Naive B cell (primary cell): ENCODE data around the gene THADA. TPM values are rescaled to one million over a fixed set of nuclear protein-coding genes. Genes with fewer than 3 reads are reported as not detected.

ENCODE experiments used
- ATAC-seq, 2 donors: fragments of 150-1000 bp; cut with Tn5 transposase; 2 replicates each; pipeline ENCODE4 v1.10.0; 2021; ENCODE audit warnings: low read depth in 2 of 2, mild to moderate bottlenecking in 2 of 2, moderate library complexity in 2 of 2
- DNase-seq: peaks from one replicate; pipeline ENCODE4 v3.0.0; 2022
- H3K27ac Mint-ChIP-seq, 6 donors: one replicate each; pipeline ENCODE4 v1.8.0; 2020 to 2022; ENCODE audit warnings: mild to moderate bottlenecking in 6 of 6, mixed read lengths in 6 of 6, moderate library complexity in 5 of 6, inconsistent platforms in 2 of 6
- H3K27me3 Mint-ChIP-seq, 3 donors: one replicate each; pipeline ENCODE4 v1.8.0; 2021 to 2022; ENCODE audit warnings: mixed read lengths in 3 of 3, mild to moderate bottlenecking in 1 of 3
- H3K36me3 Mint-ChIP-seq, 2 donors: one replicate each; pipeline ENCODE4 v1.8.0; 2020 to 2022; ENCODE audit warnings: mixed read lengths in 2 of 2, inconsistent platforms in 1 of 2, mild to moderate bottlenecking in 1 of 2
- H3K4me1 Mint-ChIP-seq, 3 donors: one replicate each; pipeline ENCODE4 v1.8.0; 2020 to 2022; ENCODE audit warnings: mixed read lengths in 3 of 3, inconsistent platforms in 1 of 3, mild to moderate bottlenecking in 1 of 3, moderate library complexity in 1 of 3
- H3K4me3 Mint-ChIP-seq, 8 donors: one replicate each; pipeline ENCODE4 v1.8.0; 2020 to 2022; ENCODE audit warnings: mild to moderate bottlenecking in 8 of 8, mixed read lengths in 8 of 8, moderate library complexity in 8 of 8, inconsistent platforms in 2 of 8
- H3K9me3 Mint-ChIP-seq, 7 donors: one replicate each; pipeline ENCODE4 v1.8.0; 2020 to 2022; ENCODE audit warnings: mixed read lengths in 7 of 7, mild to moderate bottlenecking in 5 of 7, inconsistent platforms in 2 of 7, moderate library complexity in 1 of 7
- polyA plus RNA-seq, 6 donors: library from polyadenylated mRNA; unstranded; fragments of 300-500 nt; fragmentation: Illumina TruSeq; gene quantifications; one replicate each; pipeline ENCODE4 v1.2.3, GENCODE V29; 2021; ENCODE audit warnings: low read depth in 6 of 6

Gene THADA
- polyA plus RNA-seq, 6 donors from 2014 or later = 8.3 to 20.2 (median 13.0) TPM

DNA sequence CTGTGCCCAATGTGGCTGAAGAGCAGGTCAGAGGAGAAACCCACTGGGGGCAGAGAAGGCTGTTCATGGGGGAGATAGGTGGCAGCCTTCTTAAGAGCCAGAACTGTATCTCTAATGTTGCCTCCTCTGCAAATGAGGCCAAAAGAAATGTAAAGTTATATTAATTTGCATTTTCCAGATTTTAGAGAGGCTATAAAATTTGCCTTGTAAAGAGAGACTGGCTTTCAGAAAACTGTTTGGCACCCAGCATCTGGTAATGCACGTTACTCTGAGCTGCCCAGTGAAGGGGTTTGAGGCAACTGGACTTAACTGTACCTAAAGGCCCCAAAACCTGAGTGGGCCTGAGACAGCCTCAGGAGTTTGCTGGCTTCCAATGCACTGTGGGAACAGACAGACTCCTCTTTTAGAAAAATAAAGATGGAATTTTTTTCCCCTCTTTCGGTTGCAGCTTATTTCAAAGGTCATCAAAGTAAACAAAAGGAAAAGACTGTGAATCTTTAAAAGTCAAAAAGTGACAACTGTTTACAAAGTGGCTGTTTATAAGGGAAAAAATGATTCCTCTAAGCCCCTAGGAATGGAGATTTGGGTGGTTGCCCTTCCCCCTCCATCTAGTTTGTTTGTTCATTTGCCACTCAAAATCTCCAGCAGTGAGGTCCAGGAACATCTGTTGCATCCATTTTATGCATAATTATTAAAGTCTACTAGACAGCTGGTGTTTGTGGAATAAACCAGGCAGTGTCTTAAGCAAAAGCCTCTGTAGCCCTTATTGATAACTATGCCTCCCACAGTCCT is 237.2 kb downstream of the THADA start:
- Mint-ChIP-seq H3K27ac (peak overlapping the region in 1 of 6 donors; percentile 53), H3K9me3 (peaks cover 0 to 3% (median 0%) of the 10 kb centered on the region in 7 donors), H3K27me3 (no peaks in the 10 kb centered on the region), H3K4me3 (no peak overlapping the region), H3K36me3 (peaks cover 6 to 15% of the 10 kb centered on the region in 2 donors), H3K4me1 (no peaks in the 10 kb centered on the region)
- DNase-seq (no peak), ATAC-seq (no peak)

DNA sequence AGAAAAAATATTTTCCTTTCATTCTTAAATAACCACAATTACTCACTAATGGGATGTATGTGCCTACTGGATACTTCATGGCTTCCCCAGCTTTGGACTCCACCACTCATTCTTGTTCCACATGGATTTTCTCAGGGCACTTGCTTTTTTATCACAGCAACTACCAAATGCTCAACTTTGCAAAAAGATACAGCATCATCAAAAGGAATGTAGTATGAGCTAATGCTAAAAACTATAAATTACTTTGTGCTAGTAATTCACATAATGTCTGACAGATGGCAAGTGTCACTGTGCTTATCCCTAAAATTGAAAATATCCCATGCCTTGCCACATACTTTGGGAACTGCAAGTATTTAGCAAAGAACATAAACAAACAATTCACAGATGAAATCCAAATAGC is 239.1 kb downstream of the THADA start:
- H3K4me3 Mint-ChIP-seq = no peak overlapping the region
- no peak overlapping the region for H3K27ac Mint-ChIP-seq
- H3K9me3 Mint-ChIP-seq = peaks cover 0 to 3% (median 0%) of the 10 kb centered on the region in 7 donors
- DNase-seq (no peak), ATAC-seq (no peak)
- no peaks in the 10 kb centered on the region for H3K27me3 Mint-ChIP-seq
- H3K36me3 Mint-ChIP-seq = peaks cover 6 to 9% of the 10 kb centered on the region in 2 donors
- no peaks in the 10 kb centered on the region for H3K4me1 Mint-ChIP-seq

- ATAC-seq (no peak), DNase-seq (no peak)
- Mint-ChIP-seq H3K9me3 (peaks cover 0 to 3% (median 0%) of the 10 kb centered on the region in 7 donors), H3K36me3 (peaks cover 6 to 15% of the 10 kb centered on the region in 2 donors), H3K4me3 (no peak overlapping the region), H3K4me1 (no peaks in the 10 kb centered on the region), H3K27ac (no peak overlapping the region), H3K27me3 (no peaks in the 10 kb centered on the region)
Measured at GRCh38 chr2:43355399-43355798, 240.4 kb downstream of the THADA start.

DNA sequence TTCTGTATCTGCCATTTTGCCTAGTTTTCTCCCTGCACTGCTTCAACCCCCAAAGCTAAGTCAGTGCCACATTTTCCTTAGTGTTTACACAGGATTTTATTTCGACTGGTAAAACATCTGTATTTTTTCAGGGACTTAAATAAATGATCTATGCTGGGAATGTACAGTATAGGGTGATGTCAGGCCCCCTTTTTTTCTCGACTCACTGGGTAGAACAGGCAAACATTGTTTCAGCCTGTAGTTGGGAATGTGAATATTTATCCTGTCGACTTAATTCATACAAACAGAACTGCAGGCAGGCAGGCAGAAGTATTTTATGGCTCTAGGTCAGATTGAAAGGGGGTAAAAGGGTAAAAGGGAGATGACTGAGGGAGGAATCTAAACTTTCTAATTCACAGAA is 245.9 kb downstream of the THADA start:
- ATAC-seq = no peak
- H3K36me3 Mint-ChIP-seq = peaks cover 6 to 20% of the 10 kb centered on the region in 2 donors
- H3K9me3 Mint-ChIP-seq = peaks cover 0 to 3% (median 0%) of the 10 kb centered on the region in 7 donors
- H3K27me3 Mint-ChIP-seq = no peaks in the 10 kb centered on the region
- H3K4me1 Mint-ChIP-seq = no peaks in the 10 kb centered on the region
- no peak overlapping the region for H3K27ac Mint-ChIP-seq
- no peak overlapping the region for H3K4me3 Mint-ChIP-seq
- DNase-seq = no peak

GRCh38 chr2:43348908-43349661 is 246.8 kb downstream of the THADA start:
- Mint-ChIP-seq H3K36me3 (peaks cover 0 to 21% of the 10 kb centered on the region in 2 donors), H3K4me3 (no peak overlapping the region), H3K27ac (no peak overlapping the region), H3K4me1 (no peaks in the 10 kb centered on the region), H3K9me3 (no peaks in the 10 kb centered on the region), H3K27me3 (no peaks in the 10 kb centered on the region)
- DNase-seq (no peak), ATAC-seq (no peak)

DNA sequence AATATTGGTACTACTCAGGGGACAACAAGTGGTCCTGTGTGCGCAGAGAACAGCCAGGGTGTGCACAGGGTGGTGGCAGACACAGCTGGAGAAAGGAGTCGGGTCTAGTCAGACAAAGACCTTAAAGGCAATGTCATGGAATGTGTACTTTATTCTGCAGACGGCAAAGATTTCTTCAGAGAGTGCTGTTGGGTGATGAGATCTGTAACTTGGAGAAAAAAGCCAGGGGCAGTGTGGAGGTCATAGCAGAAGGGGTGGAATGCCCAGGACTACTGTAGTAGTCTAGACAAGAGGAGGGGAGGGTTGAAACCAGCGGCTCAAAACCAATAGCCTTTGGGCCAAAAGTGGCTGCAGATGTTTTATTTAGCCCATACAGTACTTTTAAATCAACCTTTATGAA is 248.1 kb downstream of the THADA start:
- ATAC-seq (no peak), DNase-seq (no peak)
- no peaks in the 10 kb centered on the region for H3K27me3 Mint-ChIP-seq
- no peak overlapping the region for H3K27ac Mint-ChIP-seq
- no peaks in the 10 kb centered on the region for H3K4me1 Mint-ChIP-seq
- no peak overlapping the region for H3K4me3 Mint-ChIP-seq
- no peaks in the 10 kb centered on the region for H3K9me3 Mint-ChIP-seq
- H3K36me3 Mint-ChIP-seq = peaks cover 12 to 32% of the 10 kb centered on the region in 2 donors

- DNase-seq = no peak
- no peaks in the 10 kb centered on the region for H3K9me3 Mint-ChIP-seq
- H3K27ac Mint-ChIP-seq = peak overlapping the region in 1 of 6 donors; percentile 49
- ATAC-seq = no peak
- H3K27me3 Mint-ChIP-seq = no peaks in the 10 kb centered on the region
- H3K36me3 Mint-ChIP-seq = peaks cover 19 to 37% of the 10 kb centered on the region in 2 donors
- H3K4me3 Mint-ChIP-seq = no peak overlapping the region
- no peaks in the 10 kb centered on the region for H3K4me1 Mint-ChIP-seq
Measured at GRCh38 chr2:43346602-43347567, 249.0 kb downstream of the THADA start.

DNA sequence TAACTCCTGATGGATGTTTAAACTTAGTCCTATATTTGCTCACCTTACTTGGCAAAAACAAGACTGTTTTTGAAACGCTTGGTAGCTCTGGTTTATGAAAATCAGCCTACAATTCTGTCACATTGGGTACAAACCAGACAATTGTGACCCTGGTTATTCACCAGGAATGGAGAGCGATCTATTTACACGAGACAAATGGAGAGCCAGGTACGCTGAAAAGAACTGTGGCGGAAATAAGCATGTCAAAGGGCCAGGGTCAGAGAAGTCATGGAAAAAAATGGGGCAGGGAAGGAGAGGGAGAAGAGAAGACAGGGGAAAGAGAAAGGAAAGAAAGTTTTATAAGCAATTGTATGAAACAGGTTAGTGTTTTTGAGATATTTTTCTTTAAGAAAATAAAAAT is 250.0 kb downstream of the THADA start:
- no peak overlapping the region for H3K27ac Mint-ChIP-seq
- ATAC-seq (no peak), DNase-seq (no peak)
- H3K4me1 Mint-ChIP-seq = no peaks in the 10 kb centered on the region
- H3K36me3 Mint-ChIP-seq = peaks cover 25 to 30% of the 10 kb centered on the region in 2 donors
- no peaks in the 10 kb centered on the region for H3K9me3 Mint-ChIP-seq
- no peaks in the 10 kb centered on the region for H3K27me3 Mint-ChIP-seq
- no peak overlapping the region for H3K4me3 Mint-ChIP-seq

DNA sequence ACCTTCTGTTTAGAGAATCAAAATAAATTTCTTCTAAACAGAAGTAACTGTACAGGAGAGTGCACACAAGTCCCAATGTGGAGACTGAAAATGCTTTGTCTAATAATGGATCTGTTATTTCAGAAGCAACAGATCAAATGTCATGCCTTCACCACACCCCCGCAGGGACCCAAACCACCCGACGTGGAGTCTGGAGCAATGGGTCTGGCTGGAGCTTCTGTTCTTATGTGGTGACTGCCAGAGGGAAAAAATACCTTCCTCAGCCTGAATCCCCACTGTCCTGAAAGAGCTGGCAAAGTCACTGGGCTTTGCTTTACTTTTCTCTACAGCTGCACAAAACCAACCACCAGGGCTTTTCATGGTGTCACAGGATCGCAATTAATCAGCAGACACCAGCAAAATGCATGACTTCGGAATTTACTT is 250.4 kb downstream of the THADA start:
- no peaks in the 10 kb centered on the region for H3K4me1 Mint-ChIP-seq
- no peaks in the 10 kb centered on the region for H3K9me3 Mint-ChIP-seq
- H3K36me3 Mint-ChIP-seq = peaks cover 30% of the 10 kb centered on the region in 2 donors
- DNase-seq = no peak
- no peaks in the 10 kb centered on the region for H3K27me3 Mint-ChIP-seq
- H3K4me3 Mint-ChIP-seq = no peak overlapping the region
- H3K27ac Mint-ChIP-seq = no peak overlapping the region
- no peak for ATAC-seq

GRCh38 chr2:43344868-43345373 is 250.9 kb downstream of the THADA start:
- ATAC-seq (no peak), DNase-seq (no peak)
- Mint-ChIP-seq H3K27me3 (no peaks in the 10 kb centered on the region), H3K36me3 (peaks cover 30 to 32% of the 10 kb centered on the region in 2 donors), H3K4me1 (no peaks in the 10 kb centered on the region), H3K9me3 (no peaks in the 10 kb centered on the region), H3K27ac (no peak overlapping the region), H3K4me3 (no peak overlapping the region)

DNA sequence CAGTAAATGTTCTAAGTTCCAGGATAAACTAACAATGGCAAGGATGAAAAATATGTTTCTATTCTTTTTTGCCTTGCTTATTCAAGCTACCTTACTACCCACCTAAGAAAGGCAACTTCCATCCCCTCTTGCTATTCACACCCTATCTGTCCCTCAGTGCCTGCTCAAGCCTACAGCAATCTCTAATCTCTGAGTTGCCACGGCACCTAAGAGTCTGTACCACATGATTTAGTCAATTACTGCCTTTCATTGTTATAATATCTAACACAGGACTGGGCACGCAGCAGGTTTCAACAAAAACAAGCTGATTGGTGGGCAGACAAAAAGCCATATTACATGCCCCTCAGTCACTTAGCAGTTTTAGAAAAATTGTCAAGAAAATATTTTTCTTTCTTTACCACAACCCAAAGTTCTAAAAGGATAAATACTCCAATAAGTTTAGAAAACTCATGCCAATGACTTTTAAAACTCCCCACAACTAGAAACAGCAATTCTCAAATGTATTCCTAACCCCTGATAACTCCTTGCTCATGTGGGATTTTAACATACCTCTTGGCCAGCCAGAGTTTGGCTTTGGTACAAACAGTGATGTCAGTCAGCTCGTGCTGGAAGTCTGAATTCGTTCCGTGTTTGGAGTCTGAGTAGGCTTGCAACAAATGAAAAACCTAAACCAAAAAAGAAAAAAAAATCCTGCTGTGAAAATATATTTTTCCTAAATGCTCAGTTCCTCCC is 252.1 kb downstream of the THADA start:
- H3K27ac Mint-ChIP-seq = no peak overlapping the region
- H3K36me3 Mint-ChIP-seq = peaks cover 31 to 32% of the 10 kb centered on the region in 2 donors
- H3K4me1 Mint-ChIP-seq = no peaks in the 10 kb centered on the region
- no peaks in the 10 kb centered on the region for H3K27me3 Mint-ChIP-seq
- no peaks in the 10 kb centered on the region for H3K9me3 Mint-ChIP-seq
- DNase-seq = no peak
- ATAC-seq = no peak
- no peak overlapping the region for H3K4me3 Mint-ChIP-seq

DNA sequence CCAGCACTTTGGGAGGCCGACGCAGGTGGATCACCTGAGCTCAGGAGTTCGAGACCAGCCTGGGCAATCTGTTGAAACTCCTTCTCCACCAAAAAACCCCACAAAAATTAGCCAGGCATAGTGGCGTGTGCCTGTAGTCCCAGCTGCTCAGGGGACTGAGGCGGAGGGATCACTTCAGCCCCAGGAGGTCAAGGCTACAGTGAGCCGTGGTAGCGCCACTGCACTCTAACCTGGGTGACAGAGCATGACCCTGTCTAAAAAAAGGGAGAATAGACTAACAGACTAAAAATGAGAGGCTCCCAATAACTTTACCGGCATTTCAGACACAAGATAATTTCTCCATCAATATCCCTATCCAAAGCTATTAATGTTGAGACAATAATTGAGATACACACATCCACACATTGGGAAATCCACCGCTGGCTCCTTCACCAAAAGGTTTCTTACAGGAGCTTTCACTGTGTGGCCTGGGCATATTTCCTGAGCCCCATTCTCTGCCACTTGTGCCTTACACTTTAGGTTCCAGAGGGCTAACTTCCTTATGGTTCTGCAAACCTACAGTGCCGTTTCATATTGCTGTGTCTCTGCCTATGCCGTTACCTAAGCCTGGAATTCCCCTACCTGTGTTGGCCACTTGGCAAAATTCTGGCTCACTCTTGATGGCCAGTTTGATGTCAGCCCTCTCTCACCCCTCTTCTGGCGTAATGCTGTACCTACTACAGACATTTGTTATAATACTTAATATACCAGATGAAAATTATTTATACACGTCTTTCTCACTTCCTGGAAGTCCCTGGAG is 253.7 kb downstream of the THADA start:
- ATAC-seq = no peak
- no peaks in the 10 kb centered on the region for H3K9me3 Mint-ChIP-seq
- no peaks in the 10 kb centered on the region for H3K27me3 Mint-ChIP-seq
- H3K27ac Mint-ChIP-seq = peak overlapping the region in 1 of 6 donors; percentile 56
- peaks cover 32 to 41% of the 10 kb centered on the region in 2 donors for H3K36me3 Mint-ChIP-seq
- no peak for DNase-seq
- no peak overlapping the region for H3K4me3 Mint-ChIP-seq
- H3K4me1 Mint-ChIP-seq = no peaks in the 10 kb centered on the region
